Endothelial cell of umbilical vein (primary cell): ENCODE measurements around the gene HSD17B11.

ENCODE experiments used
- CTCF ChIP-seq, 2 donors: IDR thresholded peaks; 1 replicate in 1 of 2; 2 replicates in 1 of 2; pipeline ENCODE4 v1.5.1; 2011; ENCODE audit warnings: low read length in 2 of 2, mild to moderate bottlenecking in 2 of 2, moderate library complexity in 2 of 2, control low read depth in 1 of 2, inconsistent platforms in 1 of 2, low read depth in 1 of 2; ENCODE audit not compliant: insufficient read depth in 1 of 2; ENCODE audit errors: extremely low read depth in 1 of 2
- EZH2 ChIP-seq: IDR thresholded peaks from 2 replicates; pipeline ENCODE4 v1.6.1; 2012; ENCODE audit warnings: borderline replicate concordance, low read depth, mild to moderate bottlenecking, moderate library complexity, low read length, inconsistent platforms; ENCODE audit not compliant: severe bottlenecking
- JUN ChIP-seq: IDR thresholded peaks from 2 replicates; pipeline ENCODE4 v1.6.1; 2011; ENCODE audit warnings: borderline replicate concordance, low read depth; ENCODE audit not compliant: insufficient read length, insufficient read depth
- MYC ChIP-seq: IDR thresholded peaks from one replicate; pipeline ENCODE4 v1.6.1; 2011; ENCODE audit warnings: mild to moderate bottlenecking, low read depth, low read length
- POLR2A ChIP-seq: IDR thresholded peaks from 2 replicates; pipeline ENCODE4 v1.6.1; 2012; ENCODE audit warnings: low read depth, mild to moderate bottlenecking, control low read depth, low read length
- POLR2AphosphoS5 ChIP-seq: IDR thresholded peaks from 2 replicates; pipeline ENCODE4 v1.6.1; 2012; ENCODE audit warnings: low read depth, mild to moderate bottlenecking, control low read depth, low read length, moderate library complexity; ENCODE audit not compliant: insufficient read depth
- TF ChIP-seq, protein P1 (sequence below): IDR thresholded peaks from 2 replicates; pipeline ENCODE4 v1.6.1; 2011; ENCODE audit not compliant: insufficient read depth, insufficient read length

GRCh38 chr4:87405211-87405820 is 14.3 kb upstream of the HSD17B11 start:
- no peak for TF ChIP-seq CTCF (IDR thresholded peaks at IDR 0.05; ENCODE audit: extremely low read depth in 1 of 2, insufficient read depth in 1 of 2, low read depth in 1 of 2, low read length in 2 of 2)
- TF ChIP-seq POLR2A = no peak
- TF ChIP-seq, protein P1, sequence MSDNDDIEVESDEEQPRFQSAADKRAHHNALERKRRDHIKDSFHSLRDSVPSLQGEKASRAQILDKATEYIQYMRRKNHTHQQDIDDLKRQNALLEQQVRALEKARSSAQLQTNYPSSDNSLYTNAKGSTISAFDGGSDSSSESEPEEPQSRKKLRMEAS = no peak
- no peak for TF ChIP-seq JUN
- no peak for TF ChIP-seq POLR2AphosphoS5
- TF ChIP-seq EZH2 = no peak
- no peak for TF ChIP-seq MYC
